ENCODE measurements around the gene TCTN2.

TCTN2 gene

DNA sequence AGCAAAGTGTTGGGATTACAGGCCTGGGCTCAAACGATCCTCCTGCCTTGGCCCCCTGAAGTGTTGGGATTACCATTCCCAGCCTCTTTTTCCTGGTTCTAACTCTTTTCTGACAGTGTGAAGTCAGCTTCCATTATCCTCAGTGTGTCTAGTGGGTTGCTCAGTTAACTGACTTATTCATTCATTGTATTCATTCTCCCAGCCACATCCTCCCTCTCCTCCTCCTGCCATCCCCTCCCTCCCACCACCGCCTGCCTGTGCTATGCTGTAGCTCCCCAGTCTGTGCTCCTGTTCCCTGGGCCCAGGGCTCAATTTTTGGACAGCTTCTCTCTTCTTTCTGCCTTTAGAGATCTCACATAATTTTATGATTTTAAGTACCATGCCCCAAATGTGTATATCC is 60.7 kb downstream of the TCTN2 start:
- Histone ChIP-seq H3K4me1 (ENCODE audit: control insufficient read depth in 5 of 5, insufficient read depth in 5 of 5, low read length in 5 of 5) (no peaks in the 10 kb centered on the region), H3K27ac (ENCODE audit: low read depth, low read length) (no peak overlapping the region), H3K9ac (ENCODE audit: low read length in 5 of 5) (no peak overlapping the region), H3K9me3 (ENCODE audit: control insufficient read depth in 5 of 5, low read length in 5 of 5) (no peaks in the 10 kb centered on the region), H3K36me3 (ENCODE audit: control insufficient read depth in 5 of 5, insufficient read depth in 5 of 5, low read length in 5 of 5) (peaks cover 10 to 87% (median 68%) of the 10 kb centered on the region in 5 donors), H3K27me3 (ENCODE audit: control insufficient read depth in 5 of 5, insufficient read depth in 4 of 5, low read length in 5 of 5) (no peaks in the 10 kb centered on the region), H3K4me3 (ENCODE audit: low read depth in 1 of 5, low read length in 5 of 5) (no peak overlapping the region)

DNA sequence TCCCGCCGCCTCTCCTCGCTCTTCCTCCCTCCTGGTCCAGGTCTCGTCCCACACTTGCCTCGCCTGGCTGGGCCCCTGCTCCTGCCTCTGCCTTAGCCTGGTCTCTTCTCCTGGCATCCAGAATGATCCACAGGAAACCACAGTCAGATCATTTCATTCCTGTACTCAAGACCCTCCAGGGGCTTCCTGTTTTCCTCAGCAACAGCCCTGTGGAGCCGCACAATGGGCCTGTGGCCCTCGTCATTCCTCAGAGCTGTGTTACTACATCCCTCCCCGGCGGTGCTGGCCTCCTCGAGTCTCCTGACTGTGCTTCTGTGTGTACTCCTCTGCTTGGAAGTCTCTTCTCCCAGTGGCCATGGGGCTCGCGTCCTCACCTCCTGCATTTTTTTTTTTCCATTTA is 61.3 kb downstream of the TCTN2 start:
- Histone ChIP-seq H3K27ac (ENCODE audit: low read depth, low read length) (no peak overlapping the region), H3K36me3 (ENCODE audit: control insufficient read depth in 5 of 5, insufficient read depth in 5 of 5, low read length in 5 of 5) (peaks cover 10 to 87% (median 71%) of the 10 kb centered on the region in 5 donors), H3K4me3 (ENCODE audit: low read depth in 1 of 5, low read length in 5 of 5) (no peak overlapping the region), H3K9me3 (ENCODE audit: control insufficient read depth in 5 of 5, low read length in 5 of 5) (no peaks in the 10 kb centered on the region), H3K9ac (ENCODE audit: low read length in 5 of 5) (no peak overlapping the region), H3K27me3 (ENCODE audit: control insufficient read depth in 5 of 5, insufficient read depth in 4 of 5, low read length in 5 of 5) (no peaks in the 10 kb centered on the region), H3K4me1 (ENCODE audit: control insufficient read depth in 5 of 5, insufficient read depth in 5 of 5, low read length in 5 of 5) (no peaks in the 10 kb centered on the region)

DNA sequence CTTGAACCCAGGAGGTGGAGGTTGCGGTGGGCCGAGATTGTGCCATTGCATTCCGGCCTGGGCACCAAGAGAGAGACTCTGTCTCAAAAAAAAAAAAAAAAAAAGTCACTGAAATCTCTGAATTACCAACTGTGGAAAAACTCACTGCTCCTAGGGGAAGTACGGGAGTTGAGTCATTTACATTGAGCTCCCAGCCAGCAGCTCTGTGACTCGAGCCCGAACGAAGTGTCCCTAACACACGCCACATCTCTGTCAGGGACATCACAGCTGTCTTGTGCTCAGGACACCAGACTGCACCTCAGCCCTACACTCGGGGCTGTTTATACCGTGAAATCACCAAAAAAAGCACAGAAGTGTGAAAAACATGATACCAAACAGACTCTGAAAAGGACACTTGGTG is 62.3 kb downstream of the TCTN2 start:
- Histone ChIP-seq H3K36me3 (ENCODE audit: control insufficient read depth in 5 of 5, insufficient read depth in 5 of 5, low read length in 5 of 5) (peaks cover 4 to 86% (median 66%) of the 10 kb centered on the region in 5 donors), H3K27ac (ENCODE audit: low read depth, low read length) (no peak overlapping the region), H3K9ac (ENCODE audit: low read length in 5 of 5) (no peak overlapping the region), H3K9me3 (ENCODE audit: control insufficient read depth in 5 of 5, low read length in 5 of 5) (no peaks in the 10 kb centered on the region), H3K4me3 (ENCODE audit: low read depth in 1 of 5, low read length in 5 of 5) (no peak overlapping the region), H3K4me1 (ENCODE audit: control insufficient read depth in 5 of 5, insufficient read depth in 5 of 5, low read length in 5 of 5) (no peaks in the 10 kb centered on the region), H3K27me3 (ENCODE audit: control insufficient read depth in 5 of 5, insufficient read depth in 4 of 5, low read length in 5 of 5) (no peaks in the 10 kb centered on the region)

DNA sequence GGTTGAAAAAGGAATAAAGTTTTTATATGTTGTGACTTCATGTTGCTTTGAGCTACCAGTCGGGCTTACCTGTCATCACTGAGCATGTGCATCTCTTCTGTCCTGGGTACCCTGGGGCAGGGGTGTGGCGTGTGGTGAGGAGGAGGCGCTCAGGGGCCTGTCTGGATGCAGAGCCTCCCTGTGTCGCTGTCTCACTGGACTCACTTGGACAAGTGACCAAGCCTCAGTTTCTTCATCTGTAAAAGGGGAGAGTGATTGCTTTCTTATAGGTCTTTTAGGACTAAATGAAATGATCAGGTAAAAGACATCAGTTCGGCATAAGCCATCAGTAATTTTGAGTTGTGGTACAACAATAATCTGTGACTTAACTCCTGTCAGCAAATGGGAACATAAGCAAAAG is 63.4 kb downstream of the TCTN2 start:
- Histone ChIP-seq H3K9me3 (ENCODE audit: control insufficient read depth in 5 of 5, low read length in 5 of 5) (no peaks in the 10 kb centered on the region), H3K9ac (ENCODE audit: low read length in 5 of 5) (no peak overlapping the region), H3K27ac (ENCODE audit: low read depth, low read length) (no peak overlapping the region), H3K4me3 (ENCODE audit: low read depth in 1 of 5, low read length in 5 of 5) (no peak overlapping the region), H3K4me1 (ENCODE audit: control insufficient read depth in 5 of 5, insufficient read depth in 5 of 5, low read length in 5 of 5) (peaks cover 0 to under 1% (median 0%) of the 10 kb centered on the region in 5 donors), H3K36me3 (ENCODE audit: control insufficient read depth in 5 of 5, insufficient read depth in 5 of 5, low read length in 5 of 5) (peaks cover 7 to 86% (median 65%) of the 10 kb centered on the region in 5 donors), H3K27me3 (ENCODE audit: control insufficient read depth in 5 of 5, insufficient read depth in 4 of 5, low read length in 5 of 5) (no peaks in the 10 kb centered on the region)

DNA sequence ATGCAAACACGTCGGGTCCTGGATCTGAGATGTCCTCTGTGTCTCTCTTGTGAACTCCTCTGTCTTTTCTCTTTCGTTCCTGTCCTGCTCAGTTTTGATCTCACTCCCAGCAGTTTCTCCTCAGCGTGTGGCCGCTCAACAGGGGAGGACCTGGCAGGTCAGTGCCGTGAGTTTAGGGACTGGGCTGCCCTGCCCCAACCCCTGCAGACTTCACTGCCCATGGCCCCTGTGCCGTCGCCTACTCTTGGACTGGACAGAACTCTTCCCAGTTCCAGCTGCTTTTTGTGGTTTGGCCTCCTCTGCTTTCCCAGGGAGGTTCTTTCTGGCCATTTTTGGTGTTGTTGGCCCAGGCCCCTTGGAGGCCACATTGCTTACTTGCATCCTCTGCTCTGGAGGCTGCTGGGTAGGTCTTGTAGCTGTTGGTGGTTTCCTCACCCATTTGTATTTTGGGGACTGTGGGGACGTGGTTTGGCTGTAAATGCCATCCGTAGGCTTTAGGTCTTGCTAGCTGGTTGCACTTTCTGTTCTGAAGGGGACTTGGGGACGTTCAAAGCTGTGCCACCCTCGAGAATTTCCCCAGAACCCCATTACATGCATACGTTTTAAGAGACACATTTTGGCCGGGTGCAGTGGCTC is 71.1 kb downstream of the TCTN2 start:
- no peak overlapping the region for H3K27ac ChIP-seq (ENCODE audit: low read depth, low read length)
- no peak overlapping the region for H3K4me3 ChIP-seq (ENCODE audit: low read depth in 1 of 5, low read length in 5 of 5)
- H3K27me3 ChIP-seq (ENCODE audit: control insufficient read depth in 5 of 5, insufficient read depth in 4 of 5, low read length in 5 of 5) = no peaks in the 10 kb centered on the region
- H3K9ac ChIP-seq (ENCODE audit: low read length in 5 of 5) = no peak overlapping the region
- peaks cover 0 to 4% (median 0%) of the 10 kb centered on the region in 5 donors for H3K4me1 ChIP-seq (ENCODE audit: control insufficient read depth in 5 of 5, insufficient read depth in 5 of 5, low read length in 5 of 5)
- peaks cover 9 to 71% (median 65%) of the 10 kb centered on the region in 5 donors for H3K36me3 ChIP-seq (ENCODE audit: control insufficient read depth in 5 of 5, insufficient read depth in 5 of 5, low read length in 5 of 5)
- no peaks in the 10 kb centered on the region for H3K9me3 ChIP-seq (ENCODE audit: control insufficient read depth in 5 of 5, low read length in 5 of 5)

DNA sequence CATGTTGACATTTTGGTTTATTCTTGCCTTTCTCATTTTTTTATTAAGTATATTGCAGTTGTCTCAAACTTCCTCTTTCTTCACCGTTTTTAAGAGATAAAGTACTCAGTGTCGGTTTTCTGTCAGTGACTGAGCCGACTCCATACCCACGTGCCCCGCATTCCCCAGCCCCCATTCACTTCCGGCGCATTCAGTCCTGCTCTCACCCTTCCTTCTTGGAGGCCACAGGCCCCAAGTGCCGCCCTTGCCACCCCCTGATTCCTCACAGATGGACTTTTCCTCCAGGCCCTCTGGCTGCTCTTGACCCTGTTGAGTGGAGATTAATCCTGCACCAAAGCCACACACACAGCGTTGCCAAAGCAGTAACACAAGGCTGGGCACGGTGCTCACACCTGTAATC is 72.1 kb downstream of the TCTN2 start:
- no peak overlapping the region for H3K27ac ChIP-seq (ENCODE audit: low read depth, low read length)
- H3K4me1 ChIP-seq (ENCODE audit: control insufficient read depth in 5 of 5, insufficient read depth in 5 of 5, low read length in 5 of 5) = peaks cover 0 to 4% (median 0%) of the 10 kb centered on the region in 5 donors
- H3K9ac ChIP-seq (ENCODE audit: low read length in 5 of 5) = no peak overlapping the region
- peaks cover 9 to 74% (median 62%) of the 10 kb centered on the region in 5 donors for H3K36me3 ChIP-seq (ENCODE audit: control insufficient read depth in 5 of 5, insufficient read depth in 5 of 5, low read length in 5 of 5)
- no peaks in the 10 kb centered on the region for H3K9me3 ChIP-seq (ENCODE audit: control insufficient read depth in 5 of 5, low read length in 5 of 5)
- no peak overlapping the region for H3K4me3 ChIP-seq (ENCODE audit: low read depth in 1 of 5, low read length in 5 of 5)
- no peaks in the 10 kb centered on the region for H3K27me3 ChIP-seq (ENCODE audit: control insufficient read depth in 5 of 5, insufficient read depth in 4 of 5, low read length in 5 of 5)

DNA sequence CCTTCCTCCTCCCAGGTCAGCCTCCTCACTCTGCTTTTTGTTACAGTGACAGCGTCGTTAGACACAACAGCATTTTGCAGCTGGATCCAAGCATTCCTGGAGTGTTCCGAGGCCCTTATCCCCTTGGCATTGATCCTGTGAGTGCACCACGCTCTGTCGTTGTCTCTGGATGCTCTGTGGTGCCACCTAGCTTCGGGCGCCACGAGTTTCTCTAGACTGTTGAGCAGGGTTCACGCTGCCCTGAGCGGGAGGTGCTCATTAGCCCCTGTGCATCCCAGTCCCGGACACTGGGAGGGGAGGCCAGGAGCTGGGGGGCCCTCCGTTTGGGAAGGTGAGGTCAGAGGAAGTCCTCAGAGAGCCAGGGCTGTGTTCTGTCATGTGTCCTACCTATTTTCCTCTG is 73.9 kb downstream of the TCTN2 start:
- no peaks in the 10 kb centered on the region for H3K4me1 ChIP-seq (ENCODE audit: control insufficient read depth in 5 of 5, insufficient read depth in 5 of 5, low read length in 5 of 5)
- no peaks in the 10 kb centered on the region for H3K27me3 ChIP-seq (ENCODE audit: control insufficient read depth in 5 of 5, insufficient read depth in 4 of 5, low read length in 5 of 5)
- H3K36me3 ChIP-seq (ENCODE audit: control insufficient read depth in 5 of 5, insufficient read depth in 5 of 5, low read length in 5 of 5) = peaks cover 6 to 72% (median 60%) of the 10 kb centered on the region in 5 donors
- no peak overlapping the region for H3K27ac ChIP-seq (ENCODE audit: low read depth, low read length)
- H3K9ac ChIP-seq (ENCODE audit: low read length in 5 of 5) = no peak overlapping the region
- no peaks in the 10 kb centered on the region for H3K9me3 ChIP-seq (ENCODE audit: control insufficient read depth in 5 of 5, low read length in 5 of 5)
- H3K4me3 ChIP-seq (ENCODE audit: low read depth in 1 of 5, low read length in 5 of 5) = no peak overlapping the region

DNA sequence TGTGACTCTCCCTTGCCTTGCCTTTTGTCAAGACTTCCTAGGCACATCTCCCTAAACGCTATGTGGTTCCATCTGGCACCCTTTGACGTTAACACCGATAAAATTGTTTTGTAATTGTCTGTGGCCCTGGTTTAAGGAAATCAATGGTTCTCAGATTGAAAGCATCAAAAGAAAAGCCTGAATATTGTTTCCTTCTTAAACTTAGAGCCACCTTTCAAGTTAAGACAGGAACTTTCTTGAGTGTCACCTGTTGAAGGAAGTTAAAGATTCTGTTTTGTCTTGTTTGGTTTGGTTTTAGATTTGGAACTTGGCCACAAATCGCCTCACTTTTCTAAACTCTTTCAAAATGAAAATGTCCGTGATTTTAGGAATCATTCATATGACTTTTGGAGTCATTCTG is 76.4 kb downstream of the TCTN2 start:
- no peaks in the 10 kb centered on the region for H3K27me3 ChIP-seq (ENCODE audit: control insufficient read depth in 5 of 5, insufficient read depth in 4 of 5, low read length in 5 of 5)
- H3K9me3 ChIP-seq (ENCODE audit: control insufficient read depth in 5 of 5, low read length in 5 of 5) = no peaks in the 10 kb centered on the region
- H3K4me3 ChIP-seq (ENCODE audit: low read depth in 1 of 5, low read length in 5 of 5) = no peak overlapping the region
- peaks cover 6 to 67% (median 57%) of the 10 kb centered on the region in 5 donors for H3K36me3 ChIP-seq (ENCODE audit: control insufficient read depth in 5 of 5, insufficient read depth in 5 of 5, low read length in 5 of 5)
- no peak overlapping the region for H3K9ac ChIP-seq (ENCODE audit: low read length in 5 of 5)
- H3K4me1 ChIP-seq (ENCODE audit: control insufficient read depth in 5 of 5, insufficient read depth in 5 of 5, low read length in 5 of 5) = no peaks in the 10 kb centered on the region
- no peak overlapping the region for H3K27ac ChIP-seq (ENCODE audit: low read depth, low read length)

DNA sequence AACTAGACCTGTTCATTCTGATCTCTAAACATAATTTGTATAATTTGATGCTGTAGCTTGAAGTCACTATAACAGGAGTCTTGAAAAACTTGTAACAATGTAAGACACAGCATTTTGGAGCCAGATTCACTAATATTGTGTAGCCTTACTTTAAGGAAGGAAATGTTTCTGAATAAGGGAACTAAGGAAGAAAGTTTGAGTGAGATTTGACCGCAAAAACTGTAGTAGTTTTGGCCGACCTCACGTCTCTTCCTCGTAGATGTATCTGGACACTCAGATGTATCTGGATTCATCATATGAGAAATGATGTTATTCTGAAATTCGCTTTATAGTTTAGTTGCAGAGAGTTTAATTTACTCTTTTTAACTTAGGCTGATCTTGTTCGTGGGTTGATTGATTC is 77.2 kb downstream of the TCTN2 start:
- no peaks in the 10 kb centered on the region for H3K27me3 ChIP-seq (ENCODE audit: control insufficient read depth in 5 of 5, insufficient read depth in 4 of 5, low read length in 5 of 5)
- no peaks in the 10 kb centered on the region for H3K9me3 ChIP-seq (ENCODE audit: control insufficient read depth in 5 of 5, low read length in 5 of 5)
- H3K27ac ChIP-seq (ENCODE audit: low read depth, low read length) = no peak overlapping the region
- no peak overlapping the region for H3K9ac ChIP-seq (ENCODE audit: low read length in 5 of 5)
- no peak overlapping the region for H3K4me3 ChIP-seq (ENCODE audit: low read depth in 1 of 5, low read length in 5 of 5)
- peaks cover 0 to 5% (median 4%) of the 10 kb centered on the region in 5 donors for H3K4me1 ChIP-seq (ENCODE audit: control insufficient read depth in 5 of 5, insufficient read depth in 5 of 5, low read length in 5 of 5)
- peaks cover 6 to 65% (median 54%) of the 10 kb centered on the region in 5 donors for H3K36me3 ChIP-seq (ENCODE audit: control insufficient read depth in 5 of 5, insufficient read depth in 5 of 5, low read length in 5 of 5)

DNA sequence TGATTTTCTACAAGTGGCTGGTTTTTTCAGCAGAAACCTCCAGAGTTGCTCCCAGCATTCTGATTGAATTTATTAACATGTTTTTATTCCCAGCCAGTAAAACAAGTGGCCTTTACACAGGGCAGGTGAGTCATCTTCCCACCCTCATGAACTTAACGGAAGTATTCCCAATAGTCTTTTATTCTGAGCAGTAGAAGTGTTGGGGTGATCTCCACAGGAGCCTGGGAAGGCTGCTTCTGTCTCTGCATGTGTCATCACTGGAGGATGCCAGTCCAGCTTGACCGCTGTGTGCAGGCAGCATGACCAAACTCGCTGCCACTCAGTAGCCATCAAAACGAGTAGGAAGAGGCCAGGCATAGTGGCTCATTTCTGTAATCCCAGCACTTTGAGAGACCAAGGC is 77.7 kb downstream of the TCTN2 start:
- no peak overlapping the region for H3K9ac ChIP-seq (ENCODE audit: low read length in 5 of 5)
- H3K36me3 ChIP-seq (ENCODE audit: control insufficient read depth in 5 of 5, insufficient read depth in 5 of 5, low read length in 5 of 5) = peaks cover 5 to 67% (median 57%) of the 10 kb centered on the region in 5 donors
- no peak overlapping the region for H3K4me3 ChIP-seq (ENCODE audit: low read depth in 1 of 5, low read length in 5 of 5)

More for the DNA sequence above, 77.7 kb downstream of the TCTN2 start:
- Histone ChIP-seq H3K9me3 (ENCODE audit: control insufficient read depth in 5 of 5, low read length in 5 of 5) (no peaks in the 10 kb centered on the region), H3K27ac (ENCODE audit: low read depth, low read length) (no peak overlapping the region), H3K4me1 (ENCODE audit: control insufficient read depth in 5 of 5, insufficient read depth in 5 of 5, low read length in 5 of 5) (peaks cover 0 to 10% (median 7%) of the 10 kb centered on the region in 5 donors), H3K27me3 (ENCODE audit: control insufficient read depth in 5 of 5, insufficient read depth in 4 of 5, low read length in 5 of 5) (no peaks in the 10 kb centered on the region)

Measured in subcutaneous abdominal adipose tissue (tissue), 5 donors.